Hematopoietic multipotent progenitor cell treated with erythropoietin and hydrocortisone succinate and interleukin-3 and kit ligand, for 4 days (in vitro differentiated cells): ENCODE data around the gene SPEF1.
"Not testable (repeated sequence)": the region's sequence is repeated elsewhere in the genome, so short reads cannot be mapped to it uniquely, and the experiment has no call there.

Experiments
- DNase-seq: peaks from one replicate; pipeline ENCODE4 v3.0.0-alpha.2; 2015

The SPEF1 gene

GRCh38 chr20:3804781-3805180 is 23.5 kb upstream of the SPEF1 start:
- DNase-seq: no peak

GRCh38 chr20:3804254-3804751 is 23.1 kb upstream of the SPEF1 start:
- DNase-seq: no peak

- DNase-seq: no peak
Observed at GRCh38 chr20:3803854-3804253, 22.6 kb upstream of the SPEF1 start.

- DNase-seq: no peak
Observed at GRCh38 chr20:3803289-3803688, 22.0 kb upstream of the SPEF1 start.

GRCh38 chr20:3802524-3803239 is 21.4 kb upstream of the SPEF1 start:
- no peak for DNase-seq

GRCh38 chr20:3801846-3802245 is 20.6 kb upstream of the SPEF1 start:
- DNase-seq: no peak

- no peak for DNase-seq
Observed at GRCh38 chr20:3801299-3801698, 20.1 kb upstream of the SPEF1 start.

GRCh38 chr20:3800878-3801260 is 19.6 kb upstream of the SPEF1 start:
- no peak for DNase-seq

GRCh38 chr20:3800256-3800877 is 19.1 kb upstream of the SPEF1 start:
- no peak for DNase-seq

- no peak for DNase-seq
Observed at GRCh38 chr20:3798908-3799248, 17.6 kb upstream of the SPEF1 start.

GRCh38 chr20:3798373-3798768 is 17.1 kb upstream of the SPEF1 start:
- DNase-seq: no peak

GRCh38 chr20:3797592-3798372 is 16.5 kb upstream of the SPEF1 start:
- no peak for DNase-seq

- no peak for DNase-seq
Observed at GRCh38 chr20:3797226-3797545, 15.9 kb upstream of the SPEF1 start.

- DNase-seq: no peak
Observed at GRCh38 chr20:3796477-3797225, 15.4 kb upstream of the SPEF1 start.

- DNase-seq: peak; percentile 97
Observed at GRCh38 chr20:3795511-3796468, 14.5 kb upstream of the SPEF1 start, which contains the start of gene CDC25B. TSS of gene CDC25B (plus strand) at chr20:3796310. CDS start at chr20:3796532, 222 bp downstream.

- DNase-seq: no peak
Observed at GRCh38 chr20:3794701-3795420, 13.6 kb upstream of the SPEF1 start.

GRCh38 chr20:3794168-3794567 is 12.9 kb upstream of the SPEF1 start:
- DNase-seq: not testable (repeated sequence)

GRCh38 chr20:3789201-3789600 is 8.0 kb upstream of the SPEF1 start:
- not testable (repeated sequence) for DNase-seq

- DNase-seq: peak; percentile 48
Observed at GRCh38 chr20:3788685-3789155, 7.5 kb upstream of the SPEF1 start.

GRCh38 chr20:3787324-3788014 is 6.2 kb upstream of the SPEF1 start:
- DNase-seq: no peak
